Activated T-helper 1 cell treated with anti-CD3 and anti-CD28 coated beads, Interleukin-12 subunit alpha, Interleukin-12 subunit beta, Interleukin-2, Interleukin-4 antibody, amounts not matched to agents 30 ng/mL and 10 ng/mL and 1 ng/mL, durations not matched to agents 14 hours and 24 hours and 36 hours (primary cell): ENCODE data around the gene DOK6. TPM values are rescaled to one million over a fixed set of nuclear protein-coding genes. Genes with fewer than 3 reads are reported as not detected.

ENCODE experiments used
- DNase-seq: peaks from one replicate; pipeline ENCODE4 v3.0.0; 2021; ENCODE audit warnings: low spot score
- H3K27ac Mint-ChIP-seq: one replicate; pipeline ENCODE4 v1.8.0; 2021; ENCODE audit warnings: mild to moderate bottlenecking, mixed read lengths
- H3K27me3 Mint-ChIP-seq: one replicate; pipeline ENCODE4 v1.8.0; 2022; ENCODE audit warnings: mild to moderate bottlenecking, moderate library complexity, mixed read lengths; ENCODE audit not compliant: insufficient read depth
- H3K36me3 Mint-ChIP-seq: one replicate; pipeline ENCODE4 v1.8.0; 2021; ENCODE audit warnings: low read depth, mixed read lengths
- H3K4me1 Mint-ChIP-seq: one replicate; pipeline ENCODE4 v1.8.0; 2021; ENCODE audit warnings: low read depth, mixed read lengths
- H3K4me3 Mint-ChIP-seq: one replicate; pipeline ENCODE4 v1.8.0; 2021; ENCODE audit warnings: mild to moderate bottlenecking, moderate library complexity, mixed read lengths
- H3K9me3 Mint-ChIP-seq: one replicate; pipeline ENCODE4 v1.8.0; 2021; ENCODE audit warnings: mixed read lengths
- intact Hi-C: fragments of 100-400 bp; cut with micrococcal nuclease; formaldehyde crosslinking; loops from one replicate; pipeline ENCODE4 v1.15.1; 2024
- total RNA-seq: library from RNA; stranded (reverse); gene quantifications from 2 replicates; pipeline ENCODE4 v1.2.3, GENCODE V29; 2022

Gene DOK6
- total RNA-seq, 1 donor from 2014 or later, result not detected

GRCh38 chr18:69397096-69397495 lies 3.6 kb upstream of the DOK6 start:
- DNase-seq, result no peak
- Mint-ChIP-seq H3K27me3 (peaks cover 47% of the 10 kb centered on the region), H3K27ac (no peak overlapping the region), H3K36me3 (no peaks in the 10 kb centered on the region), H3K4me3 (no peak overlapping the region), H3K4me1 (peaks cover 7% of the 10 kb centered on the region), H3K9me3 (no peaks in the 10 kb centered on the region)
- intact Hi-C loops, result no loop called here

- intact Hi-C loops, result no loop called here
- H3K9me3 Mint-ChIP-seq, result no peaks in the 10 kb centered on the region
- DNase-seq, result no peak
- no peak overlapping the region for H3K27ac Mint-ChIP-seq
- no peak overlapping the region for H3K4me3 Mint-ChIP-seq
- H3K27me3 Mint-ChIP-seq, result peaks cover 63% of the 10 kb centered on the region
- H3K4me1 Mint-ChIP-seq, result peaks cover 7% of the 10 kb centered on the region
- H3K36me3 Mint-ChIP-seq, result no peaks in the 10 kb centered on the region
These were observed 1.4 kb upstream of the DOK6 start for GRCh38 chr18:69399253-69399652.

- Mint-ChIP-seq H3K27ac (no peak overlapping the region), H3K4me1 (peaks cover 7% of the 10 kb centered on the region), H3K27me3 (peaks cover 66% of the 10 kb centered on the region), H3K4me3 (no peak overlapping the region), H3K36me3 (no peaks in the 10 kb centered on the region), H3K9me3 (no peaks in the 10 kb centered on the region)
- no peak for DNase-seq
- intact Hi-C loops, result loop anchor here (10.0 kb wide), 1 partner anchor 684 kb away; no protein-coding TSS in a partner anchor
These were observed 213 bp downstream of the DOK6 start for GRCh38 chr18:69400976-69401225.

- Mint-ChIP-seq H3K4me1 (peaks cover 7% of the 10 kb centered on the region), H3K36me3 (no peaks in the 10 kb centered on the region), H3K27ac (no peak overlapping the region), H3K4me3 (peak overlapping the region; percentile 11), H3K9me3 (no peaks in the 10 kb centered on the region), H3K27me3 (peaks cover 62% of the 10 kb centered on the region)
- no peak for DNase-seq
- intact Hi-C loops, result loop anchor here (10.0 kb wide), 1 partner anchor 683 kb away; no protein-coding TSS in a partner anchor
These were observed 711 bp downstream of the DOK6 start for GRCh38 chr18:69401226-69401971.

GRCh38 chr18:69401972-69402532 lies 1.4 kb downstream of the DOK6 start:
- Mint-ChIP-seq H3K9me3 (no peaks in the 10 kb centered on the region), H3K36me3 (no peaks in the 10 kb centered on the region), H3K4me3 (no peak overlapping the region), H3K27me3 (peaks cover 59% of the 10 kb centered on the region), H3K27ac (no peak overlapping the region), H3K4me1 (peaks cover 7% of the 10 kb centered on the region)
- intact Hi-C loops, result loop anchor here (10.0 kb wide), 1 partner anchor 683 kb away; no protein-coding TSS in a partner anchor
- no peak for DNase-seq

GRCh38 chr18:69402533-69402989 lies 1.9 kb downstream of the DOK6 start:
- no peak for DNase-seq
- Mint-ChIP-seq H3K36me3 (no peaks in the 10 kb centered on the region), H3K27me3 (peaks cover 55% of the 10 kb centered on the region), H3K4me3 (no peak overlapping the region), H3K4me1 (peaks cover 7% of the 10 kb centered on the region), H3K27ac (no peak overlapping the region), H3K9me3 (no peaks in the 10 kb centered on the region)
- intact Hi-C loops, result loop anchor here (10.0 kb wide), 1 partner anchor 682 kb away; no protein-coding TSS in a partner anchor

GRCh38 chr18:69408522-69408921 lies 7.8 kb downstream of the DOK6 start:
- Mint-ChIP-seq H3K27me3 (peaks cover 10% of the 10 kb centered on the region), H3K4me3 (no peak overlapping the region), H3K27ac (no peak overlapping the region), H3K9me3 (no peaks in the 10 kb centered on the region), H3K36me3 (no peaks in the 10 kb centered on the region), H3K4me1 (no peaks in the 10 kb centered on the region)
- DNase-seq, result no peak
- intact Hi-C loops, result loop anchor here (10.0 kb wide), 1 partner anchor 676 kb away; no protein-coding TSS in a partner anchor

- intact Hi-C loops, result no loop called here
- Mint-ChIP-seq H3K36me3 (no peaks in the 10 kb centered on the region), H3K9me3 (no peaks in the 10 kb centered on the region), H3K27ac (no peak overlapping the region), H3K4me3 (no peak overlapping the region), H3K27me3 (no peaks in the 10 kb centered on the region), H3K4me1 (no peaks in the 10 kb centered on the region)
- DNase-seq, result no peak
These were observed 10.5 kb downstream of the DOK6 start for GRCh38 chr18:69411199-69411598.

GRCh38 chr18:69414184-69414583 lies 13.5 kb downstream of the DOK6 start:
- H3K36me3 Mint-ChIP-seq, result no peaks in the 10 kb centered on the region
- H3K9me3 Mint-ChIP-seq, result no peaks in the 10 kb centered on the region
- intact Hi-C loops, result no loop called here
- H3K27ac Mint-ChIP-seq, result no peak overlapping the region
- no peak for DNase-seq
- no peaks in the 10 kb centered on the region for H3K4me1 Mint-ChIP-seq
- H3K4me3 Mint-ChIP-seq, result no peak overlapping the region
- no peaks in the 10 kb centered on the region for H3K27me3 Mint-ChIP-seq

GRCh38 chr18:69432847-69433246 lies 32.2 kb downstream of the DOK6 start:
- H3K9me3 Mint-ChIP-seq, result no peaks in the 10 kb centered on the region
- no peak overlapping the region for H3K27ac Mint-ChIP-seq
- no peaks in the 10 kb centered on the region for H3K4me1 Mint-ChIP-seq
- H3K36me3 Mint-ChIP-seq, result no peaks in the 10 kb centered on the region
- peaks cover 1% of the 10 kb centered on the region for H3K27me3 Mint-ChIP-seq
- DNase-seq, result no peak
- H3K4me3 Mint-ChIP-seq, result no peak overlapping the region
- intact Hi-C loops, result no loop called here

GRCh38 chr18:69435000-69435399 lies 34.3 kb downstream of the DOK6 start:
- intact Hi-C loops, result no loop called here
- no peak overlapping the region for H3K27ac Mint-ChIP-seq
- H3K9me3 Mint-ChIP-seq, result no peaks in the 10 kb centered on the region
- H3K4me3 Mint-ChIP-seq, result no peak overlapping the region
- DNase-seq, result no peak
- no peaks in the 10 kb centered on the region for H3K36me3 Mint-ChIP-seq
- peaks cover 1% of the 10 kb centered on the region for H3K27me3 Mint-ChIP-seq
- no peaks in the 10 kb centered on the region for H3K4me1 Mint-ChIP-seq

- Mint-ChIP-seq H3K4me3 (no peak overlapping the region), H3K9me3 (no peaks in the 10 kb centered on the region)
- intact Hi-C loops, result no loop called here
These were observed 43.5 kb downstream of the DOK6 start for GRCh38 chr18:69444221-69444620.

GRCh38 chr18:69447886-69448285 lies 47.2 kb downstream of the DOK6 start:
- no peaks in the 10 kb centered on the region for H3K36me3 Mint-ChIP-seq
- H3K9me3 Mint-ChIP-seq, result no peaks in the 10 kb centered on the region
- no peak overlapping the region for H3K4me3 Mint-ChIP-seq
- no peak for DNase-seq
- no peaks in the 10 kb centered on the region for H3K4me1 Mint-ChIP-seq
- H3K27me3 Mint-ChIP-seq, result no peaks in the 10 kb centered on the region
- intact Hi-C loops, result no loop called here
- H3K27ac Mint-ChIP-seq, result no peak overlapping the region

More at GRCh38 chr18:69444221-69444620, 43.5 kb downstream of the DOK6 start:
- no peaks in the 10 kb centered on the region for H3K36me3 Mint-ChIP-seq
- no peaks in the 10 kb centered on the region for H3K27me3 Mint-ChIP-seq
- DNase-seq, result no peak
- H3K4me1 Mint-ChIP-seq, result no peaks in the 10 kb centered on the region
- H3K27ac Mint-ChIP-seq, result no peak overlapping the region
